Fibroblast of skin of right quadriceps (primary cell): ENCODE measurements around the gene KCTD14.
"Not testable (repeated sequence)": the region's sequence is repeated elsewhere in the genome, so short reads cannot be mapped to it uniquely, and the experiment has no call there.

Experiments
- DNase-seq: peaks from one replicate; pipeline ENCODE4 v3.0.0-alpha.2; 2013

Gene KCTD14

GRCh38 chr11:78020246-78020645 lies 2.8 kb downstream of the KCTD14 start:
- DNase-seq: no peak

- peak; percentile 46 for DNase-seq
Observed at GRCh38 chr11:78019808-78020207, 3.3 kb downstream of the KCTD14 start.

GRCh38 chr11:78015878-78016277 lies 7.2 kb downstream of the KCTD14 start:
- no peak for DNase-seq

- not testable (repeated sequence) for DNase-seq
Observed at GRCh38 chr11:78014937-78015520, 8.0 kb downstream of the KCTD14 start.

GRCh38 chr11:78011301-78011700 lies 11.8 kb downstream of the KCTD14 start:
- no peak for DNase-seq

GRCh38 chr11:78010755-78011154 lies 12.3 kb downstream of the KCTD14 start:
- DNase-seq: no peak

GRCh38 chr11:78010304-78010703 lies 12.8 kb downstream of the KCTD14 start:
- no peak for DNase-seq

- no peak for DNase-seq
Observed at GRCh38 chr11:78009062-78009461, 14.0 kb downstream of the KCTD14 start.

- peak; percentile 64 for DNase-seq
Observed at GRCh38 chr11:78000193-78000592, 22.9 kb downstream of the KCTD14 start.

- DNase-seq: no peak
Observed at GRCh38 chr11:77999446-78000030, 23.5 kb downstream of the KCTD14 start.

- DNase-seq: peak; percentile 100
Observed at GRCh38 chr11:77994434-77995362, 28.4 kb downstream of the KCTD14 start, which contains the start of gene INTS4. Gene INTS4, minus strand, starts transcription at chr11:77994668. Its CDS starts 25 bp downstream, at chr11:77994643.

- DNase-seq: no peak
Observed at GRCh38 chr11:77993902-77994301, 29.2 kb downstream of the KCTD14 start.

- DNase-seq: no peak
Observed at GRCh38 chr11:77990981-77991380, 32.1 kb downstream of the KCTD14 start.

GRCh38 chr11:77986456-77986855 lies 36.6 kb downstream of the KCTD14 start:
- DNase-seq: not testable (repeated sequence)

- DNase-seq: no peak
Observed at GRCh38 chr11:77981346-77981947, 41.6 kb downstream of the KCTD14 start.

- no peak for DNase-seq
Observed at GRCh38 chr11:77968337-77968736, 54.7 kb downstream of the KCTD14 start.

- DNase-seq: no peak
Observed at GRCh38 chr11:77967753-77968152, 55.3 kb downstream of the KCTD14 start.

GRCh38 chr11:77967121-77967520 lies 56.0 kb downstream of the KCTD14 start:
- DNase-seq: no peak

- DNase-seq: no peak
Observed at GRCh38 chr11:77966338-77966737, 56.7 kb downstream of the KCTD14 start.
